HG03521 (cell line): ENCODE data around the gene MSI2.

ENCODE experiments used
- ATAC-seq: cut with Tn5 transposase; IDR thresholded peaks from one replicate; pipeline ENCODE4 v1.9.1; 2021; ENCODE audit warnings: mild to moderate bottlenecking, moderate library complexity; ENCODE audit not compliant: unreplicated experiment

Gene MSI2

DNA sequence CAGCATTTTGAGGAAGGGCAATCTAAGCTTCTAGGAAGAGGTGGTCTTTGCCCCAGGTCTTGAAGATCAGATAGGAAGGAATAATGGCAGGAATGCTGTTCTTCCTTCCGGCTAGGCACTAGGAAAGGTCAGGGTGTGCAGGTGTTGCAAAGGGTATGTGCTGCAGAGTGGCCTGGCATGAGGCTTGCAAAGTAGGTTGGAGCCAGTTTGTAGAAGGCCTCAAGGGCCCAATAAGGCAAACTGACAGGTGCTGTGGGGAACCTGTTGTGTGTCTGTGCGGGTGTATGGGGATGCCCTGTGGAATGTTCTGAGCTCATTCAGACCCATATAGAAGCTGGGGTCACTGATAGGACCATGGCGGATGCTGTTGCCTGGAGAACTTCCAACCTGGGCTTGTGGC lies 12.7 kb downstream of the MSI2 start:
- ATAC-seq, result no peak

GRCh38 chr17:57269598-57270255 lies 13.4 kb downstream of the MSI2 start:
- ATAC-seq, result no peak

DNA sequence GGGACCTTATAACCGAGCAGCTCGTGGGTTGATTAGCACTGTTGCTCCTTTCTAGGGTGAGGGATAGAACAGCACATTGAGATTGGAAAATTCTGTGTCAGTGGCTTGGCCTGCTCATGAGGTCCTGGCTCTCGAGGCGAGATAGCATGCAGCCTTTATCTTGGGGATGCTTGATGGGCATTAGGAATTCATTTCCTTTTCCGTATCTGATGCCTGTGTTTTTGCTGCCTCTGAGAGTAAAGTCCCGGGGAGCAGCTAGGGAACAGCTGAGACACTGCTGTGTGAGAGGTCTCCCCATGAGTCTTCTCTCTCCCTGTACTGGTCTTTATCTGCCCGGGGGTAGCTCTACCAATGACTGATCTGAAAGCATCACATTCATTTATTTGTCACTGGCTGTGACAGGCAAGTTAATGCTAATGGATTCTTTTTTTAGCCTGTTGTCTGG lies 14.5 kb downstream of the MSI2 start:
- no peak for ATAC-seq

DNA sequence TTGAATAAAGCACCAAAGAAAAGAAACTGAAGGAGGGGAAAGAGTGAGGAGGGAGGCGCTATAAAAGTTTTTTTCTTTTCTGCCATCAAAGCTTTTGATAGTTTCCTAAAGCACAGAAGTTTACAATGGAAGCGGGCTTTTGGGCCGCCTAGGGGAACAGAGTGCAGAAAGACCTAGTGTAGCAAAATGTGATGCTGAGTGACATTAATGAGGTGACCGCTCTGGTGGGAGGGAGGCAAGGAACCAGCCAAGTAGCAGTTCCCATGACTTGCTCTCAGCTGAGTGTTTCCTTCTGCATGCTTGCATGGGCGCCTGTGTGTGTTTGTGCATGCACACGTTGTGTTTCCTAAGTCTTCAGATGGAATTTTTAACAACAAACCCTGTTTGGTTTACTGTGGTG lies 15.5 kb downstream of the MSI2 start:
- ATAC-seq, result no peak

- ATAC-seq, result no peak
Observed at GRCh38 chr17:57273490-57273889, 17.2 kb downstream of the MSI2 start.

- no peak for ATAC-seq
Observed at GRCh38 chr17:57274162-57274561, 17.8 kb downstream of the MSI2 start.

DNA sequence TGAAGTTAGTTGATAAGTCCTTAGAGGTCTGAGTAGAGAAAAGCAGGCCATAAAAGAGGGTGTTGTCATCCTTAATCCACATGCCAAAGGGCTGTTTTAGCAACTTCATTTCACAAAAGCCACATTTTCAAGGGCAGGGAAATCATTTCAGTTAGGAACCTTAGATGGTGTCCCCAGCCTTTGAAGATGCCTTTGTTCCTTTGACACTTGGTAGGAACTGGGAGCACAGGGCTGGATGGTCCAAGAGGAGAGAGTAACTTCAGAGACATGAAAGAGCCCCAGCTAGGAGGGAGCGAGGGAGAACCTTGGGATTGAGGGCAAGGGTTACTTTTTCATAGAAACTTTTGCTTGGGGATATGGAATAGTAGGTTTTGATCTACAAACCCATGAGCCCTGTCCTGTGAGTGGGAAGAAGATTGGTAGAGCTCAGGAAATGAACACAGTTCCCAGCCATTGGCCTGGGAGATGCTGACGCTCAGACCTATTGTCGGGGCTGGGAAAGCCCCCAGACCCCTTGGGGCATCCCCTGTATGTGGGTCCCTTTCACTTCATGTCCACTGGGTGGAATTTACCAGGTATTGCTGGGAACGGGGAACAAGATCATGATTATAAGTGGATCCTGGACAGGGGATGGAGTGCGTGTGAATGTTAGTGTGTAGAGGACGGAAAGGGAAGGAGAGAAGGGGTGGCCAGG lies 18.9 kb downstream of the MSI2 start:
- ATAC-seq, result no peak

DNA sequence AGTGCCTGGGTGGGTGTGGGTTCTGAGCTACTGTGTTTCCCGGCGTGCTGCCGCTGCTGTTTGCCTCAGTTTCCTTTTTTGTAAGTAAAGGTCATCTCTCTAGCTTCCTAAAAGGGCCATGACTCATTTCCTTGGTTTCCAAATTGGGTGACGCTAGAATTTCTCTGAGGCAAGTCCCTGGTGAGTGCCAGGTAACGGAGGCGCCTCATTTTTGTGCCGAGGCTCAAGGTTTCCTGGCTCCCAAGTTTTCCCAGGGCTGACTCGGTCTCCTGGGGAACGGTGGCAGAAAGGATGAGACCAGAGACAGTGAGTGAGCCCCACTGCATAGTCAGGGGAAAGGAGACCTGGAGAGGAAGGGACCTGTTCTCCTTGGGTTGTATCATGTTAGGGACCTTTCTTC lies 20.3 kb downstream of the MSI2 start:
- ATAC-seq, result no peak

DNA sequence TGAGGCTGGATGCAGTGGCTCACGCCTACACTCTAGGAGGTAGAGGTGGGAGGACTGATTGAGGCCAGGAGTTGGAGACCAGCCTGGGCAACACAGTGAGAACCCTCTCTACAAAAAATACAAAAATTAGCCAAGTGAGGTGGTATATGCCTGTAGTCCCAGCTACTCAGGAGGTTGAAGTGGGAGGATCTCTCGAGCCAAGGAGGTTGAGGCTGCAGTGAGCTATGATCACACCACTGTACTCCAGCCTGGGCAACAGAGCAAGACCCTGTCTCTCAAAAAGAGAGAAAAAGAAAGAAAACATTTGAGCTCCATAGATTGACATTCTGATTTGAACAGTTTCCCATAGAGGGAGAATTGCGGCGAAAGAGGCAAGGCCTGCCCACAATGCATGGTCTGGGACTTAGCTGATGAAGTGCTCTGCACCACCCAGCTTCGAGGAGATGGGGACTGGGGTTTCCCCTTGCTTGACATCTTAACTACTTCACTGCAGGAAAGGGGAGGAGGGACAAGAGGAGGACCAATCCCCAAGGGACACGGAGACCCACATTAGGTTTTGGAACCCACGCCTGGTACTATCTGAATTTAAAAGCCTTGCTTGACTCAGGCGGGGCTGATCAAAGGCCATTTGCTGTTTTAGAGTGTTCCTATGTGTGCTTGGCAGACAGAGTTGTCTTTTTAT lies 21.7 kb downstream of the MSI2 start:
- no peak for ATAC-seq

GRCh38 chr17:57278740-57279387 lies 22.5 kb downstream of the MSI2 start:
- ATAC-seq, result no peak

- ATAC-seq, result no peak
Observed at GRCh38 chr17:57279432-57279831, 23.1 kb downstream of the MSI2 start.

DNA sequence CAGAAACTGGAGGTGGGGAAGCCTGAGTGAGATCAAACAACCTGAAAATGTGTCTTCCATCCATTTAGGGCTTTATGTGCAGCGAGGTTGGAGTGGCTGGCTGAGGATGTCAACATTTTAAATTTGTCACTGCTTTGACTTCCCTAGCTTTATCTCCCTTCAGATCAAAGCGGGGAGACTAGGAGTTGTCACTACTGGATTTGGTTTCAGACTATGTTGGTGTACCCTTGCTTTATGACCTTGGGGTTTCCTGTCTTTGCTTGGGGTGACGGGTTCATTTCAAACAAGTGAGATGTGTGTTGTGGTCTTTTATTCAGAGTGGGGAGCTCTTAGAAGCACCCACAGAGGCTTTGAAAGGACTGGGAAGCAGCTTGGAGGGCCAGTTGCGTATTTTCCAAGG lies 25.6 kb downstream of the MSI2 start:
- no peak for ATAC-seq

- ATAC-seq, result no peak
Observed at GRCh38 chr17:57282296-57282695, 26.0 kb downstream of the MSI2 start.

DNA sequence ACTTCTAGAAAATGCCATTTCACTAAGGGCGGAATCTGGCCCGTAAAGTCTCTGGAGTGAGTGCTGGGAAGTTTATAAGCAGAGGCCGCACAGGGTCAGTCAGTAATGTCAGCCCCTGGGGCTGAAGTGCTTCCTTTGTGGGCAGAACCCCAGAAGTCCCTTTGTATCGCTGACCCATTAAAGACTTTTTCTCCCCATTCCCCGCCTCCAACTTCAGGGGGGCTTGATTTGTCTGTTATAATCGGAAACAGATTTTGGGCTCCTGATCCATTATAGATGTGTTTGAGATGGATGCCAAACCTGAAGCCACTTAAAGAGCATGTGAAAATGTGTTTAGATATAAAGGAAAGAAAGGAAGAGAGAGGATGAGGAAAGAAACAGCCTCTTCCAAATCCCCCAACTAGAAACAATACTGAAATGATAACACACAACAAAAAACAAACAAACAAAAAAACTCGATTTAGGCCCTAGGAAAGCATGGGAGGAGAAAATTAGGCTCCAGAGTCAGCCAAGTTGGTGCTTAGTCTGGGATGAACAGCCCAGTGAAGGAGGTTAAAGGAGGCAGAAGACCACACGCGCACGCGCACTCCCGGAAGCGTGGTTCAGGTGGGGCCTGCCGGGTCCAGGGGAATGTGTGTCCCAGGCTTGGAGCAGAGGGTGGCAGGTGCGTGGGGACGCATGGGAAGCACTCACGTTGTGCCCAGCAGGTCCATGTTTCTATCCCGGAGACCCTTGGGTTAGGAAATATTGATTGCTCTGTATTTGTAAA lies 27.1 kb downstream of the MSI2 start:
- ATAC-seq, result no peak

GRCh38 chr17:57284583-57284982 lies 28.3 kb downstream of the MSI2 start:
- no peak for ATAC-seq

GRCh38 chr17:57284984-57285646 lies 28.8 kb downstream of the MSI2 start:
- ATAC-seq, result peak; percentile 46

- ATAC-seq, result no peak
Observed at GRCh38 chr17:57285701-57286100, 29.4 kb downstream of the MSI2 start.

- ATAC-seq, result no peak
Observed at GRCh38 chr17:57286399-57287105, 30.2 kb downstream of the MSI2 start.

GRCh38 chr17:57288040-57288772 lies 31.9 kb downstream of the MSI2 start:
- ATAC-seq, result no peak
